Erythroblast (primary cell): Measurements from ENCODE around the gene PLSCR4.

Source experiments
- GATA1 ChIP-seq: IDR thresholded peaks from 2 replicates; pipeline ENCODE4 v1.6.1; 2011; ENCODE audit warnings: low read depth, mild to moderate bottlenecking, control low read depth, low read length, moderate library complexity
- POLR2A ChIP-seq: IDR thresholded peaks from 2 replicates; pipeline ENCODE4 v1.6.1; 2011; ENCODE audit warnings: mild to moderate bottlenecking, low read length

DNA sequence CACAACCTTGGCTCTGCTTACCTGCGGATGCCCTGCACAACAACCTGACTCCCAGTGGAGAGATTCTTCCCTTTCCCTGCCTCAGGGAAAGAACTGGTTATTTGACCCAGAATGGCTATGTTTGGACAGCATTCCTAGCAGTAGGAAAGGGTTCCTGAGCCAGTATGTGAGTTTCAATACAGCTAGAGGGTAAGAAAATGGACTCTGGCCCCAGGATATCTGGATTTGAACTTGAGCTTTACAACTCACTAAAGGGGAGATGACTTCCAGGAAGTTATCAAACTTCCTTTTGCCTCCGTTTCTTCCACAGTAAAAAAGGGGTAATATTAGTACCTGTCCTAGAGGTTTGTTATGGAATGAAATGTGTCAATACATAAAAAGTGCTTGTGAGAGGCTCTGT is 28.1 kb upstream of the PLSCR4 start:
- TF ChIP-seq POLR2A (no peak), GATA1 (no peak)
